Stimulated activated CD8-positive, alpha-beta memory T cell treated with anti-CD3 and anti-CD28 coated beads, Interleukin-12 subunit alpha, Interleukin-12 subunit beta, amount 100 ng/mL, for 4 hours (primary cell): ENCODE measurements around the gene SDS.

ENCODE experiments used
- DNase-seq: peaks from one replicate; pipeline ENCODE4 v3.0.0-alpha.2; 2020; ENCODE audit warnings: low read depth

SDS gene

DNA sequence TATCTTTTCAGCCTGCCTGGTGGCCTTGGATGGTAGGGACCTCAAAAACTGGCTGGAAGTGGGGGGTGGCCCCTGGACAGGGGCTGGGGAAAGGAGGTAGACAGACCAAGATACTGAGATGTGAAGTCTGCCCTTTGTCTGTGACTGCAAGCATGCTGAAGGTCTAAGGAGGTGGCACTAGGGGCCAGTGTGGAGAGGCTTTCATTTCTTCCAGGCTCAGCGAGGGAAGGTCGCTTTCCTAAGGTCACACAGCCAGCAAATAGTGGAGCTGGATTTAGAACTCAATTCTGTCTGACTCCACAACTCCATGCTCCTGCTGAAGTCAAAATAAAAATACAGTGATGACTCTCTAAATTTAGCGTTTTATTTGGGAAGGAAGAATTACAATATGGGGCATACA lies 56.6 kb downstream of the SDS start:
- no peak for DNase-seq

DNA sequence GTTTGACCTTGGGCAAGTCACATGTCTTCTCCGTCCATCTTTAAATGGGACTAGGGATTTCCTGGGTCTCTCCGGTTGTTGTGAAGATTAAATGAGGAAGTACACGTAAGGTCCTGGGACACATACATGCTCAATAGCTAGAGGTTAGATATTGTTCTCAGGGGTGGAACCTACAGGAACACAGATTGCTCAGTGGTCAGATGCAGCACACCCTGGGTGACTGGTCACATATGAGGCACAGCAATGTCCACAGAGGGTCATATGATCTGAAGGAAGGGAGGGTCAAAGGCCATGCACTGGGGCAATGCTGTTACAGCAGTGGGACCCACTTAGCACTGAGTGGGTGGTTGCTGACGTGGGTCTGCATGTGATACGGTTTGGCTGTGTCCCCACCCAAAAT lies 57.3 kb downstream of the SDS start:
- DNase-seq = no peak

DNA sequence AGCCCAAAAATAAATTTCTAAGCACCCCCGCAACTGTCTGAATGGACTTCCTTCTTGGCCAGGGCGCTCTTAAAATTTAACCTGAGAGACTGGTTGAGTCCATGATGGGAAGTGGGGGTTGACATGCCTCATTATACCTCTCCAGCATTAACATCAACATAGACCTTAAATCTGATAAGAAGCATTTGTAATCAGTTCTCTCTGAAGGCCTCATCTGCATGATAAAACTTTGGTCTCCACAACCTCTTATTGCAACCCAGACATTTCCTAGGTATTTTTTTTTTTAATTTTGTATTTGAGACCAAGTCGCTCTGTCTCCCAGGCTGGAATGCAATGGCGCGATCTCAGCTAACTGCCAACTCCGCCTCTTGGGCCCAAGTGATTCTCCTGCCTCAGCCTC lies 58.4 kb downstream of the SDS start:
- DNase-seq = no peak
